HEK293 (cell line): ENCODE data around the gene ARHGAP8.
"Not testable (repeated sequence)": the region's sequence is repeated elsewhere in the genome, so short reads cannot be mapped to it uniquely, and the experiment has no call there.

Experiments
- CTCF ChIA-PET: fragments of 350-600 bp; formaldehyde crosslinking; extraction: SDS; loops from one replicate; lab custom pipeline; 2021; ENCODE audit warnings: antibody characterized with exemption; lab: Yijun Ruan, JAX
- POLR2A ChIA-PET: fragments of 300-600 bp; formaldehyde crosslinking; extraction: SDS; loops from one replicate; lab custom pipeline; 2020; ENCODE audit warnings: antibody characterized with exemption, inconsistent platforms; lab: Yijun Ruan, JAX
- H3K27ac ChIP-seq: fragments of 200-500 bp; sonication (Bioruptor generic); 2 replicates; pipeline ENCODE4 v1.5.1; 2014; ENCODE audit warnings: low read depth, low read length, control low read depth, inconsistent platforms; ENCODE audit errors: extremely low read depth
- H3K36me3 ChIP-seq, 2 experiments: fragments of 200-500 bp in 1 of 2; sonication (Bioruptor generic) in 1 of 2; 1 replicate in 1 of 2; 2 replicates in 1 of 2; pipeline ENCODE4 v1.5.1; 2014 to 2017; ENCODE audit warnings: inconsistent platforms in 2 of 2, low read length in 2 of 2; ENCODE audit not compliant: control insufficient read depth in 2 of 2, insufficient read depth in 1 of 2
- H3K4me1 ChIP-seq: fragments of 200-500 bp; sonication (Bioruptor generic); 2 replicates; pipeline ENCODE4 v1.5.1; 2014; ENCODE audit warnings: mild to moderate bottlenecking, low read length, inconsistent platforms; ENCODE audit not compliant: control insufficient read depth, insufficient read depth
- H3K4me3 ChIP-seq: 2 replicates; pipeline ENCODE4 v1.5.1; 2011; ENCODE audit warnings: low read depth, mild to moderate bottlenecking, control low read depth, low read length, moderate library complexity
- H3K9me3 ChIP-seq: fragments of 200-500 bp; sonication (Bioruptor generic); 2 replicates; pipeline ENCODE4 v1.5.1; 2014; ENCODE audit warnings: low read depth, low read length, inconsistent platforms; ENCODE audit not compliant: control insufficient read depth, insufficient read depth
- EGR2 ChIP-seq: fragments of 450-650 bp; formaldehyde crosslinking; IDR thresholded peaks from 2 replicates; pipeline ENCODE4 v1.5.1; 2016; ENCODE audit warnings: low read depth, missing biosample characterization, missing genetic modification characterization
- KLF16 ChIP-seq: fragments of 450-650 bp; formaldehyde crosslinking; IDR thresholded peaks from 2 replicates; pipeline ENCODE4 v1.5.1; 2017; ENCODE audit warnings: missing biosample characterization, missing genetic modification characterization
- OVOL3 ChIP-seq: fragments of 450-650 bp; formaldehyde crosslinking; IDR thresholded peaks from 2 replicates; pipeline ENCODE4 v1.5.1; 2016; ENCODE audit warnings: missing biosample characterization, missing genetic modification characterization
- SCRT1 ChIP-seq: fragments of 450-650 bp; formaldehyde crosslinking; IDR thresholded peaks from 2 replicates; pipeline ENCODE4 v1.5.1; 2016; ENCODE audit warnings: missing biosample characterization, missing genetic modification characterization, borderline replicate concordance
- SP7 ChIP-seq: fragments of 450-650 bp; formaldehyde crosslinking; IDR thresholded peaks from 2 replicates; pipeline ENCODE4 v1.5.1; 2016; ENCODE audit warnings: missing biosample characterization, missing genetic modification characterization
- YY1 ChIP-seq: fragments of 450-650 bp; formaldehyde crosslinking; IDR thresholded peaks from 2 replicates; pipeline ENCODE4 v1.5.1; 2018; ENCODE audit warnings: missing biosample characterization, missing genetic modification characterization
- ZBTB1 ChIP-seq: fragments of 450-650 bp; formaldehyde crosslinking; IDR thresholded peaks from 2 replicates; pipeline ENCODE4 v1.5.1; 2016; ENCODE audit warnings: missing biosample characterization, missing genetic modification characterization
- ZBTB11 ChIP-seq: fragments of 450-650 bp; formaldehyde crosslinking; conservative IDR thresholded peaks from 2 replicates; pipeline ENCODE4 v1.5.1; 2016; ENCODE audit warnings: low read depth, missing biosample characterization, missing genetic modification characterization
- ZBTB17 ChIP-seq: fragments of 450-650 bp; formaldehyde crosslinking; IDR thresholded peaks from 2 replicates; pipeline ENCODE4 v1.5.1; 2016; ENCODE audit warnings: missing biosample characterization, missing genetic modification characterization
- ZFHX2 ChIP-seq: fragments of 450-650 bp; formaldehyde crosslinking; conservative IDR thresholded peaks from 2 replicates; pipeline ENCODE4 v1.5.1; 2016; ENCODE audit warnings: missing biosample characterization, missing genetic modification characterization
- ZIC2 ChIP-seq: fragments of 450-650 bp; formaldehyde crosslinking; IDR thresholded peaks from 2 replicates; pipeline ENCODE4 v1.5.1; 2016; ENCODE audit warnings: missing biosample characterization, missing genetic modification characterization
- ZNF211 ChIP-seq: fragments of 450-650 bp; formaldehyde crosslinking; IDR thresholded peaks from 2 replicates; pipeline ENCODE4 v1.5.1; 2016; ENCODE audit warnings: low read depth, missing biosample characterization, missing genetic modification characterization
- ZNF223 ChIP-seq: fragments of 450-650 bp; formaldehyde crosslinking; IDR thresholded peaks from 2 replicates; pipeline ENCODE4 v1.5.1; 2016; ENCODE audit warnings: missing biosample characterization, missing genetic modification characterization
- ZNF302 ChIP-seq: fragments of 450-650 bp; formaldehyde crosslinking; IDR thresholded peaks from 2 replicates; pipeline ENCODE4 v1.5.1; 2016; ENCODE audit warnings: missing biosample characterization, missing genetic modification characterization, low read depth
- ZNF324 ChIP-seq: fragments of 450-650 bp; formaldehyde crosslinking; IDR thresholded peaks from 2 replicates; pipeline ENCODE4 v1.5.1; 2016; ENCODE audit warnings: missing biosample characterization, missing genetic modification characterization
- ZNF366 ChIP-seq: fragments of 450-650 bp; formaldehyde crosslinking; conservative IDR thresholded peaks from 2 replicates; pipeline ENCODE4 v1.5.1; 2016; ENCODE audit warnings: missing biosample characterization, missing genetic modification characterization
- ZNF549 ChIP-seq: fragments of 450-650 bp; IDR thresholded peaks from 2 replicates; pipeline ENCODE4 v1.5.1; 2018; ENCODE audit warnings: missing biosample characterization, missing genetic modification characterization, mild to moderate bottlenecking, inconsistent platforms, moderate library complexity
- ZNF701 ChIP-seq: fragments of 450-650 bp; formaldehyde crosslinking; IDR thresholded peaks from 2 replicates; pipeline ENCODE4 v1.5.1; 2016; ENCODE audit warnings: missing biosample characterization, missing genetic modification characterization
- TF ChIP-seq, protein P1 (sequence below): fragments of 450-650 bp; formaldehyde crosslinking; IDR thresholded peaks from 2 replicates; pipeline ENCODE4 v1.5.1; 2016; ENCODE audit warnings: missing biosample characterization, missing genetic modification characterization

Gene ARHGAP8

GRCh38 chr22:44855855-44856254 is 103.5 kb downstream of the ARHGAP8 start:
- CTCF ChIA-PET = no interaction called here

GRCh38 chr22:44858819-44859218 is 106.4 kb downstream of the ARHGAP8 start:
- POLR2A ChIA-PET, H3K4me1 ChIP-seq, H3K27ac ChIP-seq, H3K9me3 ChIP-seq, CTCF ChIA-PET, H3K4me3 ChIP-seq: not testable (repeated sequence)
- peaks cover 0 to 15% of the 10 kb centered on the region in 2 experiments; a peak in 2 of 3 replicates for H3K36me3 ChIP-seq

More at GRCh38 chr22:44855855-44856254, 103.5 kb downstream of the ARHGAP8 start:
- H3K4me3 ChIP-seq = no peak overlapping the region
- H3K27ac ChIP-seq = no peak overlapping the region
- TF ChIP-seq ZFHX2 (peak; percentile 28; the same call in 1 of the 2 replicates), EGR2 (0 out of 2 replicates have a peak, but pooled peaks have one; percentile 7), ZNF211 (tag by site-specific recombination) (no peak)
- TF ChIP-seq, all 188 proteins: peak for 2
- POLR2A ChIA-PET = no interaction called here
- H3K36me3 ChIP-seq = peaks cover 0 to 4% of the 10 kb centered on the region in 2 experiments; a peak in 2 of 3 replicates
- no peaks in the 10 kb centered on the region for H3K9me3 ChIP-seq
- no peaks in the 10 kb centered on the region for H3K4me1 ChIP-seq

- TF ChIP-seq ZNF211 (tag by site-specific recombination) = no peak
- no peak for TF ChIP-seq ZNF302
- TF ChIP-seq ZNF701 (tag by site-specific recombination) = no peak
- no peak for TF ChIP-seq SCRT1 (tag by site-specific recombination)
- no peak for TF ChIP-seq ZNF324 (tag by site-specific recombination)
- no peak for TF ChIP-seq OVOL3 (tag by site-specific recombination)
- no peak for TF ChIP-seq KLF16 (tag by site-specific recombination)
- TF ChIP-seq ZNF366 = no peak
- TF ChIP-seq, protein P1, sequence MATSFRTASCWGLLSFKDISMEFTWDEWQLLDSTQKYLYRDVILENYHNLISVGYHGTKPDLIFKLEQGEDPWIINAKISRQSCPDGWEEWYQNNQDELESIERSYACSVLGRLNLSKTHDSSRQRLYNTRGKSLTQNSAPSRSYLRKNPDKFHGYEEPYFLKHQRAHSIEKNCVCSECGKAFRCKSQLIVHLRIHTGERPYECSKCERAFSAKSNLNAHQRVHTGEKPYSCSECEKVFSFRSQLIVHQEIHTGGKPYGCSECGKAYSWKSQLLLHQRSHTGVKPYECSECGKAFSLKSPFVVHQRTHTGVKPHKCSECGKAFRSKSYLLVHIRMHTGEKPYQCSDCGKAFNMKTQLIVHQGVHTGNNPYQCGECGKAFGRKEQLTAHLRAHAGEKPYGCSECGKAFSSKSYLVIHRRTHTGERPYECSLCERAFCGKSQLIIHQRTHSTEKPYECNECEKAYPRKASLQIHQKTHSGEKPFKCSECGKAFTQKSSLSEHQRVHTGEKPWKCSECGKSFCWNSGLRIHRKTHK (tag by site-specific recombination) = no peak
- no peak for TF ChIP-seq SP7
- no peak for TF ChIP-seq ZBTB11 (tag by site-specific recombination)
- TF ChIP-seq ZNF549 = no peak
- TF ChIP-seq YY1 = no peak
- TF ChIP-seq ZBTB17 (tag by site-specific recombination) = no peak
- TF ChIP-seq ZBTB1 (tag by site-specific recombination) = no peak
- no peak for TF ChIP-seq ZNF223
- no peak for TF ChIP-seq ZIC2 (tag by site-specific recombination)
- Histone ChIP-seq H3K9me3 (no peaks in the 10 kb centered on the region), H3K36me3 (peaks cover 0 to 15% of the 10 kb centered on the region in 2 experiments; a peak in 2 of 3 replicates), H3K27ac (no peak overlapping the region), H3K4me1 (no peaks in the 10 kb centered on the region), H3K4me3 (no peak overlapping the region)
- ChIA-PET POLR2A (interaction anchor here (0.6 kb wide), 1 partner anchor 8 kb away, joined by 9 read pairs; no protein-coding TSS in a partner anchor), CTCF (no interaction called here)
These were observed 107.3 kb downstream of the ARHGAP8 start for GRCh38 chr22:44859641-44860040.
